GM19372 (cell line): ENCODE data around the gene ACOT8.
"Not testable (repeated sequence)": the region's sequence is repeated elsewhere in the genome, so short reads cannot be mapped to it uniquely, and the experiment has no call there.

Source experiments
- ATAC-seq: cut with Tn5 transposase; IDR thresholded peaks from one replicate; pipeline ENCODE4 v1.9.1; 2021; ENCODE audit warnings: mild to moderate bottlenecking, low read depth, moderate library complexity; ENCODE audit not compliant: unreplicated experiment

Gene ACOT8

GRCh38 chr20:45832619-45833018 is 24.6 kb downstream of the ACOT8 start:
- ATAC-seq = no peak

GRCh38 chr20:45829673-45830106 is 27.5 kb downstream of the ACOT8 start:
- not testable (repeated sequence) for ATAC-seq

- ATAC-seq = no peak
Observed at GRCh38 chr20:45828589-45828988, 28.6 kb downstream of the ACOT8 start.

- no peak for ATAC-seq
Observed at GRCh38 chr20:45827712-45828111, 29.5 kb downstream of the ACOT8 start.

- ATAC-seq = no peak
Observed at GRCh38 chr20:45827030-45827652, 30.1 kb downstream of the ACOT8 start, which contains the start of gene TNNC2. Gene TNNC2, minus strand, starts transcription at chr20:45827312. Its CDS starts 64 bp downstream, at chr20:45827248.

GRCh38 chr20:45826381-45827019 is 30.7 kb downstream of the ACOT8 start:
- ATAC-seq = no peak

GRCh38 chr20:45823949-45824835 is 33.0 kb downstream of the ACOT8 start:
- no peak for ATAC-seq

- ATAC-seq = no peak
Observed at GRCh38 chr20:45822857-45823256, 34.3 kb downstream of the ACOT8 start.

GRCh38 chr20:45821947-45822346 is 35.2 kb downstream of the ACOT8 start:
- no peak for ATAC-seq

GRCh38 chr20:45819466-45819865 is 37.7 kb downstream of the ACOT8 start:
- no peak for ATAC-seq

- no peak for ATAC-seq
Observed at GRCh38 chr20:45818239-45818638, 39.0 kb downstream of the ACOT8 start.

- ATAC-seq = no peak
Observed at GRCh38 chr20:45817376-45818194, 39.6 kb downstream of the ACOT8 start.

- no peak for ATAC-seq
Observed at GRCh38 chr20:45816951-45817350, 40.2 kb downstream of the ACOT8 start.

GRCh38 chr20:45814314-45814713 is 42.9 kb downstream of the ACOT8 start:
- no peak for ATAC-seq

- ATAC-seq = no peak
Observed at GRCh38 chr20:45813489-45813888, 43.7 kb downstream of the ACOT8 start.

- no peak for ATAC-seq
Observed at GRCh38 chr20:45813006-45813340, 44.2 kb downstream of the ACOT8 start.

GRCh38 chr20:45812157-45813005 is 44.8 kb downstream of the ACOT8 start, which contains the start of gene UBE2C:
Gene UBE2C, plus strand, starts transcription at chr20:45812644. Its CDS starts 52 bp downstream, at chr20:45812696.
- peak; percentile 99 for ATAC-seq

GRCh38 chr20:45810191-45810970 is 46.8 kb downstream of the ACOT8 start:
- no peak for ATAC-seq

- ATAC-seq = no peak
Observed at GRCh38 chr20:45801851-45802250, 55.3 kb downstream of the ACOT8 start.
